Neural progenitor cell (in vitro differentiated cells): Measurements from ENCODE around the gene MED27. TPM values are rescaled to one million over a fixed set of nuclear protein-coding genes. Genes with fewer than 3 reads are reported as not detected.

ENCODE experiments used
- DNase-seq: peaks from one replicate; pipeline ENCODE4 v3.0.0-alpha.2; 2016; ENCODE audit warnings: low spot score
- H2AFZ ChIP-seq: fragments of 200-600 bp; sonication (generic); replicated peaks from 2 replicates; pipeline ENCODE4 v1.6.1; 2016; ENCODE audit warnings: antibody characterized with exemption
- H3F3A ChIP-seq: fragments of 200-600 bp; sonication (generic); 2 replicates; pipeline ENCODE4 v1.6.1; 2016; ENCODE audit warnings: antibody characterized with exemption, low read depth
- H3K27ac ChIP-seq: fragments of 200-600 bp; sonication (generic); 2 replicates; pipeline ENCODE4 v1.5.1; 2016; ENCODE audit warnings: mild to moderate bottlenecking
- H3K27me3 ChIP-seq: fragments of 200-600 bp; sonication (generic); 2 replicates; pipeline ENCODE4 v1.6.1; 2016; ENCODE audit warnings: mild to moderate bottlenecking, moderate library complexity
- H3K36me3 ChIP-seq: fragments of 200-600 bp; sonication (generic); 2 replicates; pipeline ENCODE4 v1.5.1; 2016
- H3K4me1 ChIP-seq: fragments of 200-600 bp; sonication (generic); 2 replicates; pipeline ENCODE4 v1.6.1; 2016; ENCODE audit warnings: mixed run types
- H3K4me2 ChIP-seq: fragments of 200-600 bp; sonication (generic); 2 replicates; pipeline ENCODE4 v1.6.1; 2016
- H3K4me3 ChIP-seq: fragments of 200-600 bp; sonication (generic); 2 replicates; pipeline ENCODE4 v1.5.1; 2016
- H3K79me2 ChIP-seq: fragments of 200-600 bp; sonication (generic); 2 replicates; pipeline ENCODE4 v1.6.1; 2016; ENCODE audit warnings: low read depth
- H3K9ac ChIP-seq: fragments of 200-600 bp; sonication (generic); 2 replicates; pipeline ENCODE4 v1.6.1; 2016
- H3K9me3 ChIP-seq: fragments of 200-600 bp; sonication (generic); 2 replicates; pipeline ENCODE4 v1.5.1; 2016; ENCODE audit warnings: low read depth
- H4K20me1 ChIP-seq: fragments of 200-600 bp; sonication (generic); 2 replicates; pipeline ENCODE4 v1.6.1; 2016; ENCODE audit warnings: low read depth
- H3K27ac Mint-ChIP-seq: 3 replicates; pipeline ENCODE4 v1.8.0; 2021; ENCODE audit warnings: mixed read lengths
- H3K27me3 Mint-ChIP-seq: 2 replicates; pipeline ENCODE4 v1.8.0; 2022; ENCODE audit warnings: low read depth, mild to moderate bottlenecking, inconsistent platforms, moderate library complexity, mixed read lengths; ENCODE audit not compliant: insufficient read depth
- H3K36me3 Mint-ChIP-seq: 3 replicates; pipeline ENCODE4 v1.8.0; 2021; ENCODE audit warnings: mixed read lengths
- H3K4me1 Mint-ChIP-seq: 3 replicates; pipeline ENCODE4 v1.8.0; 2021; ENCODE audit warnings: mixed read lengths
- H3K4me3 Mint-ChIP-seq: 3 replicates; pipeline ENCODE4 v1.8.0; 2021; ENCODE audit warnings: mild to moderate bottlenecking, moderate library complexity, mixed read lengths
- H3K9me3 Mint-ChIP-seq: 3 replicates; pipeline ENCODE4 v1.8.0; 2020; ENCODE audit warnings: mixed read lengths
- CTCF ChIP-seq: fragments of 200-600 bp; sonication (generic); IDR thresholded peaks from 2 replicates; pipeline ENCODE4 v1.5.1; 2017; ENCODE audit warnings: antibody characterized with exemption, mild to moderate bottlenecking
- EZH2 ChIP-seq: fragments of 200-600 bp; sonication (generic); IDR thresholded peaks from 2 replicates; pipeline ENCODE4 v1.6.1; 2017; ENCODE audit warnings: antibody characterized with exemption, mild to moderate bottlenecking, moderate library complexity
- EZH2phosphoT487 ChIP-seq: fragments of 200-600 bp; sonication (generic); IDR thresholded peaks from 2 replicates; pipeline ENCODE4 v1.6.1; 2017; ENCODE audit warnings: antibody characterized with exemption
- total RNA-seq: library from RNA; depleted of rRNA; stranded (reverse); fragments of >200 nt; gene quantifications from 2 replicates; pipeline ENCODE4 v1.2.3, GENCODE V29; 2015; ENCODE audit warnings: low replicate concordance

The MED27 gene
- total RNA-seq, 1 donor from 2014 or later, result 15.1 TPM

DNA sequence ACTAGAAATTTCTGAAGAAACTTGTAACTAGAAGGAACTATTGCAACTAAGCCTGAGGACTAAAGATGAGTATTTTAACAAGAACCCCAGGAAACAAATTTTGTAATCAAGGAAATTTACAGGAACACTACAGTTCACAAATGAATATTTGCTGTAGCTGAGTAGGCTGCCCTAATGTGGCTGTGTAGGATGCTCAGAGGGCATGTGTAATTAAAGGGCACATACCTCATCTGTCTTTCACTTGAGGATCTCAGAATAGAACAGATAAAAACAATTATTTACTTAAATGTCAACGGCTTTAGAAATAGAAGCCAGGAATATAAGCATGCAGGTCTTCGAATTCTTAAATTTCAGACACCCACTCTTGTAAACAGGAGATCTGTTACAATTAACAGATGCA is 119.8 kb downstream of the MED27 start:
- no peaks in the 10 kb centered on the region for H3K36me3 ChIP-seq
- H3K4me3 Mint-ChIP-seq, result no peak overlapping the region
- no peaks in the 10 kb centered on the region for H3K79me2 ChIP-seq
- no peaks in the 10 kb centered on the region for H3K9me3 Mint-ChIP-seq
- H3K27me3 Mint-ChIP-seq, result no peaks in the 10 kb centered on the region
- no peak overlapping the region for H3K27ac ChIP-seq
- H3K9me3 ChIP-seq, result no peaks in the 10 kb centered on the region
- no peak overlapping the region for H3K4me2 ChIP-seq
- no peak for DNase-seq
- no peaks in the 10 kb centered on the region for H3K36me3 Mint-ChIP-seq
- TF ChIP-seq CTCF (no peak), EZH2 (no peak), EZH2phosphoT487 (no peak)
- H2AFZ ChIP-seq, result no peak overlapping the region
- peaks cover 17% of the 10 kb centered on the region for H3K4me1 ChIP-seq
- H3K27ac Mint-ChIP-seq, result no peak overlapping the region
- H4K20me1 ChIP-seq, result peaks cover 11% of the 10 kb centered on the region
- H3K9ac ChIP-seq, result no peak overlapping the region
- no peaks in the 10 kb centered on the region for H3K27me3 ChIP-seq
- peaks cover 41% of the 10 kb centered on the region for H3K4me1 Mint-ChIP-seq
- peaks cover 4% of the 10 kb centered on the region for H3F3A ChIP-seq
- no peak overlapping the region for H3K4me3 ChIP-seq

- Mint-ChIP-seq H3K4me1 (peaks cover 36% of the 10 kb centered on the region), H3K9me3 (no peaks in the 10 kb centered on the region), H3K4me3 (no peak overlapping the region)
Observed at GRCh38 chr9:131959056-131959455, 120.6 kb downstream of the MED27 start.

DNA sequence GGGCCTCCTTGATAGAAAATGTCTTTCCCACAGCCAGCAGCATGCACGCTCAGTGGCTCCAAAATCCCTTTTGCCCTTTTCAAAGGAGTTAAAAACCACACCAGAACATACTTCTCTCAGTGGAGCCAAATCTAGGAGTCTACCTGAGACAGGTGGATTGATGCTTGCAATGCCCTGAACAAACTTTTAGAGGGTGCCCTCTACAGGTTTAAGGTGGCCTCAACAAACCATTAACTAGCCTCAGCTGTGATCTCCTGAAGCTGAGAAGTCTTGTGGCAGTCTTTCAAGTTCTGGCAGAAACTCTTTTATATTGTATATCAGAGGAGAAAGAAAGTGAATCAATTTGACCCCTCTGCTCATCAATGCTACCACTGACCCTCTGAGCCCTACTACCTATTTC is 125.4 kb downstream of the MED27 start:
- H3K27ac Mint-ChIP-seq, result no peak overlapping the region
- Histone ChIP-seq H3K9me3 (no peaks in the 10 kb centered on the region), H3K27me3 (no peaks in the 10 kb centered on the region), H3F3A (no peaks in the 10 kb centered on the region), H3K9ac (no peak overlapping the region), H3K4me3 (no peak overlapping the region), H4K20me1 (peaks cover 30% of the 10 kb centered on the region), H3K79me2 (no peaks in the 10 kb centered on the region), H3K27ac (no peak overlapping the region), H2AFZ (no peak overlapping the region), H3K36me3 (no peaks in the 10 kb centered on the region), H3K4me2 (no peak overlapping the region), H3K4me1 (peaks cover 7% of the 10 kb centered on the region)
- peak; percentile 36 for DNase-seq
- H3K4me3 Mint-ChIP-seq, result no peak overlapping the region
- H3K36me3 Mint-ChIP-seq, result no peaks in the 10 kb centered on the region
- H3K9me3 Mint-ChIP-seq, result no peaks in the 10 kb centered on the region
- H3K27me3 Mint-ChIP-seq, result no peaks in the 10 kb centered on the region
- TF ChIP-seq CTCF (peak; percentile 58), EZH2phosphoT487 (no peak), EZH2 (no peak)
- peaks cover 6% of the 10 kb centered on the region for H3K4me1 Mint-ChIP-seq

More at GRCh38 chr9:131959056-131959455, 120.6 kb downstream of the MED27 start:
- Histone ChIP-seq H3F3A (peaks cover 4% of the 10 kb centered on the region), H3K79me2 (no peaks in the 10 kb centered on the region), H2AFZ (no peak overlapping the region), H3K4me3 (no peak overlapping the region), H3K27me3 (no peaks in the 10 kb centered on the region), H3K9ac (no peak overlapping the region), H3K4me1 (peaks cover 17% of the 10 kb centered on the region), H3K36me3 (no peaks in the 10 kb centered on the region), H3K9me3 (no peaks in the 10 kb centered on the region), H3K4me2 (no peak overlapping the region), H3K27ac (no peak overlapping the region), H4K20me1 (peaks cover 20% of the 10 kb centered on the region)
- H3K36me3 Mint-ChIP-seq, result no peaks in the 10 kb centered on the region
- TF ChIP-seq EZH2phosphoT487 (no peak), EZH2 (no peak), CTCF (no peak)
- DNase-seq, result no peak
- H3K27me3 Mint-ChIP-seq, result no peaks in the 10 kb centered on the region
- H3K27ac Mint-ChIP-seq, result no peak overlapping the region
